NCI-H1105 (cell line): ENCODE results near the gene GLI3.

Source experiments
- DNase-seq: peaks from one replicate; lab custom pipeline; 2025; lab: John Stamatoyannopoulos, UW

GLI3 gene

DNA sequence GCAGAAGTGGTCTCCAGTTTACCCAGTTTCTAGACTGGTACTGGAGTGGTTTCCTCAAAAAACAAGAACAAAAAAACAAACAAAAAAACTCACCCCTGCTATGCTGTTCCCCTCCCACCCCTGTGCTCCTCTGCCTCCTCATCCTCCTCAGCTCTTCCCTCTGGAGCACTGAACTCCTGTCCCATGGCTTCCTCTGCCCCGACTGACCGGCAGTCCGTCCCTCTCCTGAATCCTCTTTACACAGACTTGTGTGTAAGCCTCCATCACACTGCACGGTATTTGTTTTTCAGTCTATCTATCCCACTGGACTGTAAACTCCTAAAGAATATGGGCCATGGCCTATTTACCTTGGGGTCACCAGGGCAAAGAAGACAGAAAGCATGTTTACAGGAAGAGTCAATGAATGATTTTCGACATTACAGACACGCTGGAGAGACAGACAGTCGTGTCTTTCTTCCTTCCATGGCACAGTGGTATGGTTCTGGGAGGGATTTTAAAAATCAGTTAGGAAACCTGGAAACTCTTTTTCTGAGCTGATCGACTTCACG, 265.3 kb downstream of the GLI3 start:
- DNase-seq = no peak

DNA sequence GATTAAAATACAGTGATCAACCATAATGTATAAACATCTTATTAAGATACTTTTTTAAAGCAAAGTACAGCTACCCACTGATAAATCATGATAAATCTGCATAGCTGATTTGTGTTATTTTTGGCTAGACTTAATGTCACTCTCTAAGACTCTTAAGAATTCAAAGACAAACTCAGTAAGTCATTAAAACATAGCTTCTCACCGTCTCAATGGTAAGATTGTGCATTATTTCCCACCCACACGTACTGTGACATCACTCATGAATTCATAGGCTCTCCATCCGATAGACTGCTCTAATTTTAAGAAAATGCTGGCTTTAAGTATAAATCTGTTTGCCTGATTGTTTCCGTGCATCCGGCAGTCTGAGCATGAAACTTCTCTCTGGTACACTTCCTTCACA, 266.1 kb downstream of the GLI3 start:
- DNase-seq = no peak

DNA sequence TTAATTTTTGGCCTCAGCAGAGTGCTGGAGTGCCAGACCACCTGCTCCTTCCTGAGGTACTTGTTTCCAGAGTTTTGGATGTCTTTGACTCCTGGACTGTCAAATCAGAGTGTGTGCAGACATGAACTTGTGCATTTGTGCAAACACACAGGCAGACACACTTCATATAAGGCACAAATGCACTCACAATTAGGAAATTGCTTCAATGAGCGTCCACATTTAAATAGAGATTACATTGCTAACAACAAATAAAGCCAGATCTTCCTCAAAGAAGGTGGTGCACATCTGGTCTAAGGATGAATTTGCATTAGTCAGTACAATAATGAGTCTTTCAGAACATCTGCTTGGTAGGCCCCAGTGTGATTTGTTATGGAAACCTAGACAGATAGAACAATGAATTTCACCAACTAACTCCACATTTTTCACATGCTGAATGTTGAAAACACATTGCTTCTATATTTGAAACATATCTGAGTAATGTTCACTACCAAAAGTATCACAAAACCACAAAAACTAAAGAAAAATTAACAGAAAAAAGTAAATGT, 267.4 kb downstream of the GLI3 start:
- no peak for DNase-seq

DNA sequence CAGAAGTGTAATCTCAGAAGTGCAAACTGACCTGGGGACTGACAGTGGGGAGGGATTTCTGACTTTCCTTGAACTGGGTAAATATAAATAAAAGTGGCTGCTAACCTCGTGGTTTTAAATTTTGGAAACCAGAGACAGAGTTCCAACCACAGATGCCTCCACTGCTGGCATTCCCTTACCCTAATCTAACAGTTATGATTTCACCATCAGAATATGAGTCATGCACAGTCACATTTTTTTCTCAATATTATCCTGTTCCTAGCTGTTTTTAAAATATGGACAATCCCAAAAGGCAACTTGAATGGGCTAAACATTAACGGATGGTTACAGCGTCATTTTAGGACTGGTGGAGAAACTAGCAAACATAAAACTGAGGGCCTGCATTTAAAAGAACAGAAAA, 269.9 kb downstream of the GLI3 start:
- DNase-seq = no peak

DNA sequence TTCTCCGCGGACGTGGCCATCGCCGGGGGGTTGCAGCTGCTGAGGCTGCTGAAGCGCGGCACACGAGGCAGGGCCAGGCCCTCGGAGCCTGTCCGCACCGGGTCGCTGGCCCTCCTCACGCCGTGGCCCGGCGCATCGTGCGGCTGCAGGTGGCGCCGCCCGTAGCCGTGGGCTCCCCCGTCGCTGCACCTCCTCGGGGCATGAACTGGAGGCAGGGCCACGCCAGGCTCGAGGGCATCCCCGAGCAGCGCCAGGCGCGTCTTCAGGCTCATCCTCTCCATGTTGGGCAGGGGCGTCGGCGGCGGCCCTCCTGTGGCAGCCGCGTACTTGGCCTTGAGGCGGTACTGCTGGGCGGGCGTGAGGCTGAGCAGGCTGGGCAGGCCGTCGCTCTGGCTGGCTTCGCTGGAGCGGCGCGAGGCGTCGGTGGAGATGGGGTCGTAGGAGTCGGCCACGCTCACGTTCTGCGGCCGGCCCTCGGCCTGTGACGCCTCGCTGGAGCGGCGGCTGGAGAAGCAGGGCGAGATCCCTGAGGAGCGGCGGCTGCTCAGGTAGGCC, 271.0 kb downstream of the GLI3 start:
- no peak for DNase-seq

DNA sequence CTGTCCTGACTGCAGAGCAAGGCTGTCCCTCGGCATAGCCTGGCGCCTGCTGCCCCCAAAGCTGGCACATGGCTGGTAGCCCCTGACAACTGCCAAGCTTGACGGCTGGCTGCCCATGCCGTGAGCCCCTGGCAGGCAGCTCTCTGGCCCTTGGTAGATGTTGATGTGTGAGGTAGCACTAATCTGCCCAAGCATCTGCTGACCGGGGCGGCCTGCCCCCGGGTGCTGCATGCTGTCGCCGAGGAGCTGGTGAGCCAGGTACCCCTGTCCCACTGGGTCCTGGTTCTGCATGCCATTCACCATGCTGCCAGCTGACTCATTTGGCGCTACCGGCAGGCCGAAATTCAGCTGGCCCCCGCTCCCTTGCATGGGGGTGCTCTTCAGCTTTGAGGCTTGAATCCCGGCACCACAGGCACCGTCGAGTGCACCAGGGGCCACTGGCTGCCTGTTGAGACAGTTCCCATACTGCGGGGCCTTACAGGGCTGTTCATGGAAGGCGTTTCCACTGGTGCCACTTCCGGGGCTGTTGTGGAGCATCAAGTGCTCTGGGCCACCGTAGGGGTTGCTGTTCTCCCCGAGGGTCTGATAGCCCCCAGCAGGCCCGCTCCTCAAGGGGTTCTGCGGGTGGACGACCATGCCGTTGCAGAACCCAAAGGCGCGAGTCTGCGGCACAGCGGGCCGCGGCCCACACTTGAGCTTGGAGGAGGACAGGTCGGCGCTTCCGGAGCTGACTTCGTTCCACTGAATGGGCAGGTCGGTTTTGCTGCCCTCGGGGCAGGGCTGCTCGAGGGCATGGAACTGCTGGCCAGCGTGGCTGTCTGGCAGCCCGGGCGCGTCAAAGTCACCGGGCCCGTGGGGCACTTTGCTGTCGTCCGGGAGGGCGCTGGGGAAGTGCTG, 271.9 kb downstream of the GLI3 start:
- no peak for DNase-seq

DNA sequence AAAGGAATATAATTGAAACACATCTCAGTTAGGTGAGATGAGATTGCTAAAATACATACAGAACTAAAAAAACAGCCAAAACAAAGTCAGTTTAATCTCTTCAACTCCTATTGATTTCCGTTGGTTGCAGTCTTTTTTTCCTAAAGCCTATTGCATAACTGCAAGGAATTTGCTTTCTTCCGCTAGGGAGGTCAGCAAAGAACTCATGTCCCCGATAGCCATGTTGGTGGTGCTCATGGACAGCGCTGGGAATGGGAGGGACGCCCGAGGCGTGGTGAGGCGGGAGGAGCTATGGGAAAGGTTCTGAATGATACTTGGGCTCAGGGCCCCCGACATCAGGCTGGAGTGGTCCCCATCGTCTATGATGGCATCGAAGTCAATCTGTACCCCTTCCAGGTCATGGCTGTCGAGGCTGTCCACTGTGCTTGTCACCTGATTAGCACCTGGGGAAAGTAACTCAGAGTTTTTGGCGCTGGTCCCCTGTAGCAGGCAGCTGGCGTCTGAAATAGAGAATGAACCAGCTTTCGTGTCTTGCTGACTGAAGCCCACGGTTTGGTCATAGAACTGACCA, 272.7 kb downstream of the GLI3 start:
- no peak for DNase-seq

DNA sequence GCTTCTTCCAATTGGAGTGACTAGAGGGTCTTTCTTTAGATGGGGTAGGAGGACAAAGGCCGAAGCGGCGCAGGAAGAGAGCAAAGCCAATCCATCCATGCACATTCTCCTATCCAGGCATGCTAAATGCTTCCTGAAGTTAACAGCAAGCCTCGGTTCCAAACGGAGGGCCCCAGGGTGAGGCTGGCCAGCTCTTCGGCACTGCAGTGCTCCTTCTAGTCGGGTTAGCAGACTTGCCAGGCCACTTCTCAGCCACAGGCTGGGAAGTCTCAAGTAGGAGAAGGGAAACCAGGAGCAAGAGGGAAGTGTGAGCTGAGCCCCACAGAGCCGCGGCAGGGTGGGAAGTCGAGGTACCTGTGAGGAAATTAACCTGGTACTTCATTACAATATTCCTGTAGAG, 280.3 kb downstream of the GLI3 start:
- no peak for DNase-seq

DNA sequence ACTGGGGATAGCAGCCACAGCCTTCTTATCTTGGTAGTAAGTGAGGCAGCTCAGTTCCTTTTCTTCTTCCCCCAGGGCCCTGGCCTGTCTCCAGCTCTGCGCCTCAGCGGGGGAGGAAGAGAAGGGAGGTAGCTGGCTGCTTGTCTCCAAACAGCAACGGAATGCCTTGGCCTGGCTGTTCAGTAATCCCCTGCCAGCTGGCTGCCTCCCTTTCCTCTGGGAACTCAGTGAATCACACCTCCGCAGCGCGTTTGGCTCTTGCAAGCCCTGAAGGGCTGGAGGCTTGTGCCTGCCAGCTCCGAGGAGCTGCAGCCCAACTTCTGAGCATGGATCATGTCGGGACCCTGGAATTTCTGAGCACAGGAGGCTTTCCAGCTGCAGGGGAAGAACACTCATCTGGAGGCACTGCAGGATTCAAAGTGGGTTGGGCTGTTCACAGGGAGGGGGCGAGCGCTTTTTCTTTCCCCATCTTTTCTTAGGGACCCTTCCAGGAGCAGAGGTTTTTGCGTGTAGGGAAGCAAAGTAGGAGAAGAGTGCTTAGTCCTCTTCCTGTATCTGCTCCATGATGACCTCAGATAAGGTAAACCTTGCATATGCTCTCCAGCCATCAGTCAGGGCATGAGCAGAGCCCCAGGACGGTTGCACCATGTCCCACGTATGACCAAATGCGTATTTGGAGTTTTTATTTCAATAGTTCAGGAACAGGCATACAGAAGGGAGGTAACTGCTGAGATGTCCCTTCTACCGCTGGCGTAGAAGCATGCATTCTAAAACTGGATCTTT, 280.9 kb downstream of the GLI3 start:
- DNase-seq = no peak

DNA sequence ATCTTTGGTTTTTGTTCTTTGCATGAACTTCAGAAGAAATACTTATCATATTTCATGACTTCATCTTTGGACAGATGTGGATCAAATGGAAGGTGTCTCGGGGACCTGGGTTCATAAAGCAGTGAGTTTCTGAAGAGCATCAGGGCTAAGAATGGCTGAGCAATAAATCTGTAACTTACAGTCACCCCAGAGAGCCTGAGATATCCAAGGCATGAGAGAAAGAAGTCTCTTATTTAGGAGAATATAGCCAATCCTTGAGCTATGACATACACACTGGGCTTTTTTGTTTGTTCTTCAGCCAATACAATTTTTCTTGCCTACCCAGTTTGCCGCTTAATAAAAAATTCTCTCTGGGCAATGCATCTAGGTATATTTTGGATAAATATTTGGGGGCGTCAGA, 281.6 kb downstream of the GLI3 start:
- no peak for DNase-seq

DNA sequence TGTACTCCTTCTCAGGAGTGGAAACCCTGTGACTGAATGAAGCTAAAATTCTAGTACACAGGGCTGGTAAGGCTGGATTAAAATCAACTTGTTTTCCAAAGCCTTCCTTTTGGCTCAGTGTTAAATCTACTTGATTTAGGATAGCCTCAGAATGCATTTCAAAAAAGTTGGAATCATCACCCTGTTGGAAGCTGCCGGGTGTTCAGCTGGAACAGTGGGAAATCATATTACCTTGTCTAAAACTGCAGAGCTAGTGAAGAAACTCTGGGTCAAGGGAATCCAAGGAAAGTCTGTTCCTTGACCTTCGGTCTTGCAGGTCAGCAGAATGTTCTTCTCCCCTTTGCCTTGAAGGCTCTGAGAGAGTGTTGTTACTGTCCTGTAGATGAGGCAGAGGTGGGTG, 282.0 kb downstream of the GLI3 start:
- no peak for DNase-seq

DNA sequence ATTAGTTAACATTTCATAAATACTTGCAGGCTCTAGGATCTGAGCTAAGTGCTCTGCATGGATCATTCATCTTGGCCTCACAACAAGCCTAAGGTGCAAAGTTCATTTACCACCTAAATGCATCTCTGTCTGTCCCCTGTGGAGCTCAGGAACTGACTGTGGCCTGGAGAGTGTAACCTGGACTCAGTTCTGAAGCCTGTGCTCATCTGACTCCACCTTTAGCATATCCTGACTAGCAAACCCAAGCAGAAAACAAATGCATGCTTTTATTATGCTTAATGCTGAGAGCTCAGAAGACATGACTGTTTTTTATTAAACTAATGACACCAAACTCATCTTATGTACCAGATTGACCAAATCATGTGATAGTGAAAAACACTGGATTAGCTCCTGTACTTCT, 288.5 kb downstream of the GLI3 start:
- DNase-seq = no peak

DNA sequence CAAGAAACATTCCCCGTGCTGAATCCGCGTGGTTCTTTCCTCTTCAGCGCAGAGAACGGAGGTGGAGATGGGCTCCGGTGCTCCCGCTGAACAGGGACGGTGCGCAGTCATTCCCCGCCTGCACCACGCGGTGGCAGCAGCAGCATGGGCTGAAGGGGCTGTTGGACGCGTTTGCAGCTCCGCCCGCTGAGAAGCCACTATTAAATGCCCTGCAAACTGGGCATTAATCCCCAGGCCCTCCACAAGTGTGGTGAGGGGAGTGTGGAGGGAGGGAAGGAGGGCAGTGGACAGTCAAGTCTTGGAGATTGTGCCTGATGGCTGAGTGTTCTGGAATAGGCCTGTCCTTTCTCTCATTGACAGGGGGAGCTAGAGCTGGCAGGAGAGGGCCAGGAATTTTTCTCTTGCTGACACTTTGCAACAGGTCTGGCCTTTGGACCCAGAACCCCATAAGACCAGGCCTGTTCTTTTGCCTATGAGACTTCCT, 293.9 kb downstream of the GLI3 start:
- DNase-seq = peak; percentile 28

DNA sequence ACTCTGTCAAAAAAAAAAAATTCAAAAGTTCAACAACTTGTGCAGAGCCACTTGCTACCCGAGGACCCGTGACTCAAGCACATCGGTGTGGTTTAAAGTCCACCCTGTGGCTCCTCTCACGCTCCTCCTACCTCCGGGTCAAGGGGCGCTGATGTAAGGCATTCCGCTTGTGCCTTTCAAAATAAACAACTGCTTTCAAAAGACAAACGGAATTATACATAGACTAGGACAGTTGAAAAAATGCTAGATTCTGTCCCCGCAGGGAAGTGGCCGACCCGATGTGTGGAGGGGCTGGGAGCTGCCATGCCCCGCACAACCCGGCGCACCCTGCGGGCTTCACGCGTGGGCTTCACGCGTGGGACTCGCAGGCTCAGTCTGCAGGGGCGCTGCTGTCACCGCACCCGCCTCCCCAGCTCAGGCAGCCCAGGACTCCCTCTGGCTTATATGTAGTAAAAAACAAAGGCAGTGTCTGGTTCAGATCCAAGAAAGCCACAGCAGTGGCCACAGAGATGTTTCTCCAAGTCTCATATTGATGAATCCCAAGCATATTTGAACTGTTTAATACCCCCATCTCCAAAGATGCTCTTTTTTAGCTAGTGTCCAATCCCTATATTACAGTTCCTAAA, 294.4 kb downstream of the GLI3 start:
- DNase-seq = no peak

DNA sequence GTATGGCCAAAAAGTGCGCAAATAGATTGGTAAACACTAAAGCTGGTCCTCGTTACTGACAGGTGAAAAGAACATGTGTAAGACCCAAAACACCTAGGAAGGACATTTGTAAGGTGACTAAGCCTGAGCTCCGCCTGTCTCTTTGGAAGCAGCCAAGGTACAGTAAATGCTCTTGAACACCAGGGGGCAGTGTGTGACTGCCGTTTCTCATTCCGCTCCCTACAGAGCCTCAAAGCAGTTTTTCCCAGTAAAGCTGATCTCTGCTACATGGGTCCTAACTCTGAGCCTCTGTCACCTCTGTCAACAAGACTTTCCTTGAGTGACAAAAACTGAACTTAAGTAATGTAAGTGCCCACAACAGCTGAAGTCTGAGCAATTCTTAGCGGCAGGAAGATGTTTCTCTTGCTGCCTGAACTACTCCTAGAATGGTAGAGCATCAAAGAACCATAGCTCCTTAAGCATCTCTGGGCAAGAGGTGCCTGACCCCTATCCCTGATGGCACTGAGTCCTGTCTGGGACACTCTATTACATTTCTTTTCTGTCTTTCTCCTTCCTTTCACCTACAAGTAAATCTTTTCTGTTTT, 296.2 kb downstream of the GLI3 start:
- peak; percentile 50 for DNase-seq

DNA sequence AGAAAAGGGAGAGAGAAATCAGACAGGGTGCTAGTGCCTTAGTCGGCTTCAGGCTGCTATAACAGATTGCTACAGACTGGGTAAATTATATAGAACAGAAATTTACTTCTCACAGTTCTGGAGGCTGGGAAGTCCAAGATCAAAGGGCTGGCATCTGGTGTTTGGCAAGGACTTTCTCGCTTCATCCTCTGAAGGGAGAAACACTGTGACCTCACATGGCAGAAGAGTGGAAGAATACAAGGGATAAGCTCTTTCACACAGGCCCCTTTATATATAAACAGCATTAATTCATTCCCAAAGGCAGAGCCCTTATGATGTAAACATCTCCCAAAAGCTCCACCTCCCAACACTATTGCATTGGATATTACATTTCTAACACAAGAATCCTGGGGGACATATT, 298.6 kb downstream of the GLI3 start:
- no peak for DNase-seq

DNA sequence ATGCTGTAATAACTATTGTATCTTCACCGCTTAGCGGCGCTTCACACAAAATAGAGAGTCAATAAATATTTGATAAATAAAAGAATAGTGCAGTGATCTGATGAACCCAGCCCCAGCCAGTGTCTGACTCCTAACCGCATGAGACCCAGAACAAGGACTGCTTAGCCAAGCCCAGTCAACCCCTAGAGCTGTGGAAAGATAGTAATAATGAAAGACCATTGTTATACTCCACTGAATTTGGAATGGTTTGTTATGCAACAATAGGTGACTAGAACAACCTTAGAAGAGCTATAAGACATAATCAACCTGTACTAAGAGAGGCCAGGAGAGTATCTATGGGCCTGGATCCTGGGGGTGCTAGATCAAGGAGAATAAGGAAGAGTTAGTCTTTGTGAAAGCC, 303.6 kb downstream of the GLI3 start:
- no peak for DNase-seq

DNA sequence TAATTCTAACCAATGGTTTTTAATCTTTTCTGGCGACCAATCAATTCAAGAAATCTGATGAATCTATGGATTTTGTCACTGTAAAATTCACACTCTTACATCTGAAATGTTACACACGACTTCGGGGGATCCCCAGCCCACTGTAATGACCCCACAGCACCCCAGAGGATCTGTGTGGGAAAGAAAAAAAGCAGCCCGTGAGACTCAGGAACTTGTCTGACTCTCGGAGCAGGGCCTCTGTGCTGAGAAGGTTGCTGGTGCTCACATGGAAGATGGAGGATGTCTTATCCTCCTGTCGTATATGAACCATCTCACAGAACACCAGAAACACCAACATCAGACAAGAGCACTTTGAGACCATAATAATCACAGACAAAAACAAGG, 305.8 kb downstream of the GLI3 start:
- DNase-seq = no peak

DNA sequence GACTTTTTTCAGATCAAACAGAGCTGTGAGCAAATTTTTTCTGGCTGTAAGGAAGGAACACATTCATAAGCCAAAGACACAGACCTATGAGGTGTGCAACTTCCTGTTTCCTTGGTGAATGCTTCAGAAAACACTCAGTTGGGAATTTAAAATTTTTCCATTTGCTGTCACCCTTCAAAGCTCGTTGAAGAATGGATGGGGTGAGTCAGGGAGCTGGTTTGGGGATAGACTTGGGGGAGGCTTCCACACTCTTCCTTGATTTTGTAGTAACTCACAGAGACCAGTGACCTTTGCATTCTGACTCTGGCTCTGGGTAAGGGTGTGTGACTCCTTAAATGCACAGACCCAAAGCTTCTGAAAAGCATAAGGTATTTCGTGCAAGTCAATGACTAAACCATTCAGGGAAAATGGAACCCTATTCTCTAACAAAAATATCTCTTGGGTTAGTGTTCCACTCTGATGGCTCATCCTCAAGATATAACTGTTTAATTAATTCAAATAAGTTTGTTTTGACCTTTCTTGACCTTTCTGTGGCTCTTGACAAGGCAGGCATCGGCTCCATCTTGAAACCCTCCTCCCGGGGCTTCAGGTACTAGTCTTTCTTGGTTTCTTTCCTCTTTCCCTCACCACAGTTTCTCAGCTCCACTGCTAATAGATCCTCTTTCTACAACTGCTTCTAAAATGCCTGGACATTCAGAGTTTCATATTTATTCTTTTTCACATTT, 306.3 kb downstream of the GLI3 start:
- DNase-seq = no peak

DNA sequence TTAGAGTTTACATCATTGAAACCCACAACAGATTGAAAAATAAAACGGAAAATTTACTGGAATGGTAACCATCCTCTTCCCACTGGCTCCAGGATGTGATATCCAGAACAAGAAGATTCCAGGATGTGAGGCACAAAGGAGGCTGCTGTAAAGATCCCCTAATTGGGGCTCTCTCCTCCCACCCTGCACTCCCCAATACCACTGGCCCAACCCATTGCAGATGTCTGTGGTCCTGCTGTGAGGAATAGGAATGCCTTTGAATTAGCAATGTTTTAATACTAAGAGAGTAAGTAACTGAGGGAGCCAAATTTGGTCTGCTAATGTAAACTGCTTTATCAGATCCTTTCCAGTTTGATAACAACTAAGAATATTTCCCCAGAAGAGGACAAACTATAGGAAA, 308.2 kb downstream of the GLI3 start:
- DNase-seq = no peak

DNA sequence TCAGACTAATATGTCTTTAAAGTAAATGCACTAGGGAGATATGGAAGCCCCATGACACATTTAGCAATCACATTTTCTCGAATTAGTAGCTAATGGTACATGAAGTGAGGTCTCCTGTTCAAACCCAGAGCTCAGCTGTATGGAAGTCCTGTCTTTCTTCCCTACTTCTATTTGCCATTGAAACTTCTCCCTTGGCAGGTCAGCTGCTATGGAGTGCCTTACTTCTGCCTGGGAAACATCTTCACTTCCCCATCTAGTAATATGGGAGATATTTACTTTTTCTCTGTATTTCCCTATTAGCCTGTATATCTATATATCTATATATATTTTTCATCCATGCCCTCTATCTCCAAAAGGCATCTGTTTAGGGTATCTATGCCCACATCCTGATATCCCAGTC, 308.8 kb downstream of the GLI3 start:
- DNase-seq = no peak
